Adipocyte (in vitro differentiated cells): ENCODE results near the gene ST6GALNAC3.
A peak's percentile ranks its signal among the peaks of the same experiment; 100 is the strongest.
"Not testable (repeated sequence)": the region's sequence is repeated elsewhere in the genome, so short reads cannot be mapped to it uniquely, and the experiment has no call there.

Source experiments
- DNase-seq: peaks from one replicate; pipeline ENCODE4 v3.0.0-alpha.2; 2015; ENCODE audit warnings: low read depth
- H3K27me3 ChIP-seq: replicated peaks from 2 replicates; pipeline ENCODE4 v1.7.0; 2013; ENCODE audit warnings: mild to moderate bottlenecking, low read length, moderate library complexity; ENCODE audit not compliant: control insufficient read depth, insufficient read depth
- H3K36me3 ChIP-seq: 2 replicates; pipeline ENCODE4 v1.7.0; 2013; ENCODE audit warnings: low read length, mild to moderate bottlenecking, moderate library complexity; ENCODE audit not compliant: control insufficient read depth, insufficient read depth, severe bottlenecking
- H3K4me1 ChIP-seq: 2 replicates; pipeline ENCODE4 v1.7.0; 2013; ENCODE audit warnings: mild to moderate bottlenecking, low read length, moderate library complexity; ENCODE audit not compliant: control insufficient read depth, insufficient read depth
- H3K4me3 ChIP-seq: 2 replicates; pipeline ENCODE4 v1.7.0; 2013; ENCODE audit warnings: mild to moderate bottlenecking, low read length, moderate library complexity
- H3K9ac ChIP-seq: 2 replicates; pipeline ENCODE4 v1.7.0; 2013; ENCODE audit warnings: mild to moderate bottlenecking, low read length, moderate library complexity
- H3K9me3 ChIP-seq: 2 replicates; pipeline ENCODE4 v1.7.0; 2013; ENCODE audit warnings: mild to moderate bottlenecking, low read length, moderate library complexity; ENCODE audit not compliant: control insufficient read depth

The ST6GALNAC3 gene

DNA sequence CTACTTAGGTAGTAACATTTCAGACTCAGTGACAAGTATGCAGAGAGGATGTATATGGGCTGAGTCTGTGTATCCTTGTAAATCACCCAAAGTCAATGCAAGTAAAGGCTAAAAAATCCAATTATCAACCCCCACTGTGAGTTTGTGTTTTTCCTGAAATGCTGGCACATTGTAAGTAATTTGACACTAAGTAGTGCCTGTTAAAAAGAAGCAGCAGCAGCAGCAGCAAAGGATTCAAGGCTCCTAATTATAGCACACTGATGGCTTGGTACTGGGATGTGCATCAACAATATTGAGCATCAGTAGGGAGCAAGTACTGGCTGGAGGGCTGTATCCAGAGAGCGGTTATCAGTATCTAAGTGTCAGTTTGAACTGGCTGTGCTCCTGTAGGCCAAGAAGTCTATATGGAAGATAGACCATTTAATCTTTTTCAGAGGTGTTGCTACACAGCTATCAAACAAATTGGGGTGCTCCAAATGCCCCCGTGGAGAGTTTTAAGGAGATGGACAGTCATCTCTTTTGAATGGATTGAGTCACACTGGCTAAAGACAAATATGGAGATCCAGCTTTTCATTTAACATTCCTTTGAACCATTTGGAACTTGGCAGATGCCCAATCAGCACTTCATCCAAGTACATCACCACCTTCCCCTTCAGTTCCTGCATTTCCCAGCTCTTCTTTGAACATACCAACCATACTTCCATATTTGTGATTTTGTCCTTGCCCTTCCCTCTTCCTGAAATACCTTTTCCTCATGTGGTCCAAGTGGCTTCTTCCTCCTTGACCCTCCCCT, 551.5 kb downstream of the ST6GALNAC3 start:
- DNase-seq: no peak
- Histone ChIP-seq H3K9ac (no peak overlapping the region), H3K4me1 (no peaks in the 10 kb centered on the region), H3K4me3 (no peak overlapping the region), H3K9me3 (no peaks in the 10 kb centered on the region), H3K36me3 (no peaks in the 10 kb centered on the region), H3K27me3 (no peaks in the 10 kb centered on the region)

DNA sequence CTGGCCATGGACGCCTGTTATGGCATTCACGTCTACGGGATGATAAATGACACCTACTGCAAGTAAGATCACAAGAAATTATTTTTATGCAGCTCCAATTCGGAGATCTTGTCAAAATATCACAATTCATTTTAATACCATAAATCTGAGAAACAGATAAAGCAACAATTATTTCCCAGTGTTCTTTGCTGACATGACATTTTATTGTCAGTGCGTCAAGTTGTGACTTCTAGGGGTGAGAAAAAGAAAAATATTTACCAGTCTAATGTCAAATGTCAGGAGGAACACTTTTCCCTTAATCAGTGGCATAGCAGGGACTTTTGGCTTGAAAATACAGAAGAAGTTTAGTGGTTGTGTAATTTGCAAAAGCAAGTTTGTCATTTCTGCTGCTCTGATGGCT, 553.0 kb downstream of the ST6GALNAC3 start:
- Histone ChIP-seq H3K4me3 (no peak overlapping the region), H3K9me3 (no peaks in the 10 kb centered on the region), H3K27me3 (no peaks in the 10 kb centered on the region), H3K36me3 (no peaks in the 10 kb centered on the region), H3K4me1 (no peaks in the 10 kb centered on the region), H3K9ac (no peak overlapping the region)
- DNase-seq: no peak

DNA sequence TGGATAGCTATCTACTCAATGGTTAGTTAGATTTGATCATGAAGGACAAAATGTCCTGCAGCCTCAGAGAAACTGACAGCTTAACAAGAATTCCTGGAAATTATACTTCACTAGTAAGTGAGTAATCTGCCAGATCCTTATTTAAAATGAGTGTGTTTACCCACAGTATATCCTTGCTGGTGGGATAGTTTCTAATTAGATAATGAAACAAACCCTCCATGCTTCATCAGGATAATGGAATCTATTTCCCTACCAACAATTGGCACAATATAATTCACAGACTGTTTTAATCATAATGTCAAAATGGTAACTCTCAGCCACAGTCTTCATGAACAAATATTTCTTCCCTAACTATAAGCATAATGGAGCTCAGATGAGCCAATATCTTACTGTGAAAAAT, 553.4 kb downstream of the ST6GALNAC3 start:
- H3K27me3 ChIP-seq: no peaks in the 10 kb centered on the region
- H3K4me3 ChIP-seq: no peak overlapping the region
- H3K9me3 ChIP-seq: no peaks in the 10 kb centered on the region
- H3K4me1 ChIP-seq: no peaks in the 10 kb centered on the region
- DNase-seq: peak; percentile 17
- H3K9ac ChIP-seq: no peak overlapping the region
- H3K36me3 ChIP-seq: no peaks in the 10 kb centered on the region

DNA sequence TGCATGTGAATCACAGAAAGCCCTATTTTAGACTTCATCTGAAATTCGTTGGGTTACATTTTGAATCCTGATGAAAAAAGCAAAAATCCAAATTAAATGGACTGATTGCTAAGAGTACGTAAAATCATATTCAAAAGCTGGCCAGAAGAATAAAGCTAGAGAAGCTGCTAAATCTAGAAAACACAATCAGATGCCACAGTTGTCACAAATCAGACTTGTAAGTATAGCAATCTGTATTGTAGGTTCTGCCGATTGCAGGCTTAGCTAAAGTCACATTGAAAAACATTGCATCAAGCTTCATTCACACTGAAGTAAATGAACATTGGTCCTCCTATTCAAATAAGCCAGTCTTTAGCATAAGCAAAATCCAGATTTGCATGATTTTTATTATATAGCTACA, 557.6 kb downstream of the ST6GALNAC3 start:
- no peaks in the 10 kb centered on the region for H3K36me3 ChIP-seq
- H3K4me3 ChIP-seq: no peak overlapping the region
- H3K9ac ChIP-seq: no peak overlapping the region
- no peak for DNase-seq
- H3K9me3 ChIP-seq: no peaks in the 10 kb centered on the region
- H3K4me1 ChIP-seq: no peaks in the 10 kb centered on the region
- H3K27me3 ChIP-seq: no peaks in the 10 kb centered on the region

DNA sequence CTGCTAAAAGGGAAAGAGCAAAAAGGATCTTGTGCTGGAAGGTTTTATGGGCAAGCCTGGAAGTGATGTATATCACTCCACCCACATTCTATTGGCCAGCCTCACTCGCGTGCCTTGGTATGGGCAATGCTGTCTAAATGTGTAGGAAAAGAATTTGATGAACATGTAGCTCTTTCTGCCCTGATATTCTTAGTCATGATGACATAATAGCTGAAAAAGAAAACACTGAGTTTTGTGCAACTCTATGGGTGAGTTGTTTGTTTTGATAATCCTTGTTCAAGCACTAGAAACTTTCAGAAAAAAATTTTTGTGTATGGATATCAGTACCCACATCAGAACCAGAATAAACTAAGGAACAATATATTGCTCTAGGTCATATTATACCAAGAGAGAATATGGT, 561.2 kb downstream of the ST6GALNAC3 start:
- Histone ChIP-seq H3K4me1 (no peaks in the 10 kb centered on the region), H3K9ac (no peak overlapping the region), H3K4me3 (no peak overlapping the region), H3K27me3 (no peaks in the 10 kb centered on the region), H3K9me3 (no peaks in the 10 kb centered on the region), H3K36me3 (no peaks in the 10 kb centered on the region)
- peak; percentile 51 for DNase-seq

DNA sequence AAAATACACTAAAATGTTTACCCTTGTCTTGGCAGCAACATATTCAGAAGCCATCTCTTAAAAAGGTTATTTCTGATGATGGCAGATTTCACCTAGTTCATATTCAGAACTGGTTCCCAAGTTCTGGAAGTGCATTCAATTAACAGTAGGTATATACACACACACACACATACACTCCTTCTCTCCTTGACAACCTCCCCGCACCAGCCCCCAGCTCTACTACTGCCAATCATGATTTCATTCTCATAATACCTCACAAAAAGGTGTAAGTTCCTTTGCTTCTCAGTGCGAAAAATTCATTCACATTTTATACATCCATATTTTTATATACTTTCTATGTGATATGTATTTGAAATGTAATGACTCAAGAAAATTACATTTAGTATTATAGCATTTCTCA, 564.6 kb downstream of the ST6GALNAC3 start:
- Histone ChIP-seq H3K9me3 (no peaks in the 10 kb centered on the region), H3K36me3 (no peaks in the 10 kb centered on the region), H3K9ac (no peak overlapping the region), H3K4me3 (no peak overlapping the region), H3K4me1 (no peaks in the 10 kb centered on the region), H3K27me3 (no peaks in the 10 kb centered on the region)
- DNase-seq: no peak

DNA sequence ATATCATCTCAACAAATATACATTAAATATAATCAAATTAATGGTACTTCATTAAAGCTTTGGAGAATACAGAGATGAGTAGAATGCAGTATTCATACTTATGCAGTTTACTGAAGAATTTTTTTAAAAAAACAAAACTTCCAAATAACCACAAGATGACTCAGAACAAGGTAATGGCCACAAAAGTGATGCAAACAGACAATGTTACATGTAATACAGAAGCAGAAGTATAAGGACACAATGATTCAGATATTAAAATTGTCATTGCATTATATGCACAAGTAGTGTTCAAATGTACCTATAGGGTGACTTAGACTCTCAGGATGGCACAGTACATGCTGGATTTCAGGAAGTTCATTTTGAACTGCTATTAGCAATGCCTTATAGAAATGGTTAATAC, 565.5 kb downstream of the ST6GALNAC3 start:
- no peaks in the 10 kb centered on the region for H3K36me3 ChIP-seq
- no peak overlapping the region for H3K9ac ChIP-seq
- H3K27me3 ChIP-seq: no peaks in the 10 kb centered on the region
- H3K4me1 ChIP-seq: no peaks in the 10 kb centered on the region
- DNase-seq: peak; percentile 73
- no peak overlapping the region for H3K4me3 ChIP-seq
- peaks cover 4% of the 10 kb centered on the region for H3K9me3 ChIP-seq

DNA sequence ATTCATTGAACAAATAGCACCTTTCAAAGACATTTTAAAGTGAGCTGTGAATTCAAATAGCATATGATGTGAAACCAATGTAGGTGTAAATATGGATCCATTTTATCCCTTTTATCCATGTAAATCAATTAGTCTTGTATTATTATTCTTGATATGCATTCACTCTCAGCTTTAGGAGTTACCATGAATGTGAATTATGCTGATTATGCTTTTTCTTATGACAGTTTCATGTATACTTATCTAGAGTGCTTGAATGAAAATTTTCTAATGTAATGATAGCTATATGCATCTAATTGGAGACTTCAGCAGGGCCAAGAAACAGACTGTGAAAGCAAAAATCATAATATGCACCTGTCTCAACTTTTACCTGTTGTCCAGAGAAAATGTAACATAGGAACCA, 566.2 kb downstream of the ST6GALNAC3 start:
- no peaks in the 10 kb centered on the region for H3K4me1 ChIP-seq
- peaks cover 4% of the 10 kb centered on the region for H3K9me3 ChIP-seq
- no peak overlapping the region for H3K9ac ChIP-seq
- no peaks in the 10 kb centered on the region for H3K27me3 ChIP-seq
- no peak for DNase-seq
- H3K36me3 ChIP-seq: no peaks in the 10 kb centered on the region
- H3K4me3 ChIP-seq: no peak overlapping the region

DNA sequence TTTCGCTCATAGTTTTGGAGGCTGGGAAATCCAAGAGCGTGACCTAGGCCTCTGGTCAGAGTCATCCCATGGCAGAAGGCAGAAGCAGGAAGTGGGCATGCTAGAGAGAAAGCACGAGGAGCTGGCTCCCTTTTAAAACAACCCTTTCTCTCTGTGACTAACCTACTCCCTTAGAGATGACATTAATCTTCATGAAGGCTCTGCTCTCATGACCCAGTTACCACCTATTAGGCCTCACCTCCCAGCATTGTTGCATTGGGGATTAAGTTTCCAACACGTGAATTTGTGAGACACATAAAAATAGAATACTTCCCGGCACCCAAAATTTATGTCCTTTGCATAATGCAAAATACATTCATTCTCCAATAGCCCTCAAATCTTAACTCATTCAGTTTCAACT, 569.6 kb downstream of the ST6GALNAC3 start:
- Histone ChIP-seq H3K27me3 (no peaks in the 10 kb centered on the region), H3K4me3 (no peak overlapping the region)

DNA sequence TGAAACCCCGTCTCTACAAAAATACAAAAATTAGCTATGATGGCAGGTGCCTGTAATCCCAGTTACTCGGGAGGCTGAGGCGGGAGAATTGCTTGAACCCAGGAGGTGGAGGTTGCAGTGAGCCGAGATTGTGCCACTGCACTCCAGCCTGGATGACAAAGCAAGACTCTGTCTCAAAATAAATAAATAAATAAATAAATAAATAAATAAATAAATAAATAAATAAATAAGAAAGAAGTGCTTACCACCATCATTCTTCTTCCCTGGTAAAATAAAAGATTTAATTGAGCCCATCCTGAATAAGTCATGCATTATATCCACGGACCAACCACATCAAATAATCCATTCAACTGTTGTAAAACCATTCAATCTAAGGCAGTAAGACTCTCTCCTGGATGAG, 578.3 kb downstream of the ST6GALNAC3 start:
- not testable (repeated sequence) for DNase-seq, H3K4me1 ChIP-seq, H3K27me3 ChIP-seq, H3K9ac ChIP-seq, H3K36me3 ChIP-seq, H3K4me3 ChIP-seq
- peaks cover 13% of the 10 kb centered on the region for H3K9me3 ChIP-seq

More for the DNA sequence above, 569.6 kb downstream of the ST6GALNAC3 start:
- H3K9ac ChIP-seq: no peak overlapping the region
- H3K4me1 ChIP-seq: no peaks in the 10 kb centered on the region
- no peaks in the 10 kb centered on the region for H3K36me3 ChIP-seq
- peaks cover 4% of the 10 kb centered on the region for H3K9me3 ChIP-seq
- no peak for DNase-seq

DNA sequence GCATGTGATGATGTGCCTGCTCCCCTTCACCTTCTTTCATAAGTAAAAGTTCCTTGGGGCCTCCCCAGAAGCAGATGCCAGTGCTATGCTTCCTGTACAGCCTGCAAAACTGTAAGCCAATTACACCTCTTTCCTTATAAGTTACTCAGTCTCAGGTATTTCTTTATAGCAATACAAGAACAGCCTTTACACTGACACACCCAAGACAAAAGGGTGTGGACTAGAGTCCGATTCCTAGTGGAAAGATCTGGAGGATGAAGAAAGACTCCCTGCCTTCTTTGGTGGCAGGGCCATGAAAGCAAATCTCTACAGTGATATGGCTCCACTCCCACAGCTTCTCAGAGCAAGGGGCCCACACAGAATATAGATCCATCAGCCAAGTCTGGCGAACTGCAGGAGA, 583.1 kb downstream of the ST6GALNAC3 start:
- Histone ChIP-seq H3K9me3 (no peaks in the 10 kb centered on the region), H3K9ac (no peak overlapping the region), H3K27me3 (no peaks in the 10 kb centered on the region), H3K36me3 (no peaks in the 10 kb centered on the region), H3K4me1 (no peaks in the 10 kb centered on the region), H3K4me3 (no peak overlapping the region)
- no peak for DNase-seq
